NCI-H2196 treated with DMSO at 0.1 percent for 48 hours (cell line): Measurements from ENCODE around the gene TNRC18.
A peak's percentile ranks its signal among the peaks of the same experiment; 100 is the strongest.
"Not testable (repeated sequence)": the region's sequence is repeated elsewhere in the genome, so short reads cannot be mapped to it uniquely, and the experiment has no call there.

Experiments
- DNase-seq: peaks from one replicate; lab custom pipeline; 2025; ENCODE audit not compliant: unreplicated experiment; lab: John Stamatoyannopoulos, UW

TNRC18 gene, protein sequence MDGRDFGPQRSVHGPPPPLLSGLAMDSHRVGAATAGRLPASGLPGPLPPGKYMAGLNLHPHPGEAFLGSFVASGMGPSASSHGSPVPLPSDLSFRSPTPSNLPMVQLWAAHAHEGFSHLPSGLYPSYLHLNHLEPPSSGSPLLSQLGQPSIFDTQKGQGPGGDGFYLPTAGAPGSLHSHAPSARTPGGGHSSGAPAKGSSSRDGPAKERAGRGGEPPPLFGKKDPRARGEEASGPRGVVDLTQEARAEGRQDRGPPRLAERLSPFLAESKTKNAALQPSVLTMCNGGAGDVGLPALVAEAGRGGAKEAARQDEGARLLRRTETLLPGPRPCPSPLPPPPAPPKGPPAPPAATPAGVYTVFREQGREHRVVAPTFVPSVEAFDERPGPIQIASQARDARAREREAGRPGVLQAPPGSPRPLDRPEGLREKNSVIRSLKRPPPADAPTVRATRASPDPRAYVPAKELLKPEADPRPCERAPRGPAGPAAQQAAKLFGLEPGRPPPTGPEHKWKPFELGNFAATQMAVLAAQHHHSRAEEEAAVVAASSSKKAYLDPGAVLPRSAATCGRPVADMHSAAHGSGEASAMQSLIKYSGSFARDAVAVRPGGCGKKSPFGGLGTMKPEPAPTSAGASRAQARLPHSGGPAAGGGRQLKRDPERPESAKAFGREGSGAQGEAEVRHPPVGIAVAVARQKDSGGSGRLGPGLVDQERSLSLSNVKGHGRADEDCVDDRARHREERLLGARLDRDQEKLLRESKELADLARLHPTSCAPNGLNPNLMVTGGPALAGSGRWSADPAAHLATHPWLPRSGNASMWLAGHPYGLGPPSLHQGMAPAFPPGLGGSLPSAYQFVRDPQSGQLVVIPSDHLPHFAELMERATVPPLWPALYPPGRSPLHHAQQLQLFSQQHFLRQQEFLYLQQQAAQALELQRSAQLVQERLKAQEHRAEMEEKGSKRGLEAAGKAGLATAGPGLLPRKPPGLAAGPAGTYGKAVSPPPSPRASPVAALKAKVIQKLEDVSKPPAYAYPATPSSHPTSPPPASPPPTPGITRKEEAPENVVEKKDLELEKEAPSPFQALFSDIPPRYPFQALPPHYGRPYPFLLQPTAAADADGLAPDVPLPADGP (N-terminal part only)

DNA sequence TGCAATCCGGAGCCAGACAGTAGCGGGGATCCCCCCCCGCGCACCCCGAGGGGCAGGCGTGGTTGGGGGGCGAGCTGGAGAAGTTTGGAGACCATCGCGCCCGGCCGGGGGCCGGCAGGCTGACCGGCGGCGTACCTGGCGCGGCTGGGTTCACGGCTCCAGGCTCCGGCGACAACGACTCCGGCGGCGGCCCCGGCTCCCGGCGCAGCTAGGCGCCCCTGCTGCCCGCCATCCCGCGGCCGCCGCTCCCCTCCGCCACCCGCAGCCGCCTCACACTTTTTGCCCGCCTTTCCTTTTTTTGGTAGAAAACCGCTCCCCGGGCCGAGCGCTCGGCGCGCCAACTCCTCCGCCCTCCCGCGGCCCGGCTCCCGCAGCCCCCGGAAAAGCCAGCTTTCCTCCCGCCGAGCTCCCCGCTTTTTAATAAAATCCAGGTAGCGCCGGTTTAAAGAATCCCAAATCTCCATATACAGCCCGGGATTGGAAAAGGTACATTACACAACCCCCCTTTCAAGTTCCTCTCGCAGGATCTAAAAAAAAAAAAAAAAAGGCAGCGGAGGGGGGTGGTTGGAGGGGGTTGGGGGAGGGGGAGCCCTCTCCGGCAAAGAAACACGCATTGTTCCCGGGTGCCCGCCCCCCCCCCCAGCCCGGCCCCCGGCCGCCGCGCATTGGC is at the start of gene TNRC18:
Gene TNRC18, minus strand, starts transcription at position 529 of the 670 bp plus-strand sequence. CDS start 2,588 bp downstream, outside the sequence.
- DNase-seq, result no peak

DNA sequence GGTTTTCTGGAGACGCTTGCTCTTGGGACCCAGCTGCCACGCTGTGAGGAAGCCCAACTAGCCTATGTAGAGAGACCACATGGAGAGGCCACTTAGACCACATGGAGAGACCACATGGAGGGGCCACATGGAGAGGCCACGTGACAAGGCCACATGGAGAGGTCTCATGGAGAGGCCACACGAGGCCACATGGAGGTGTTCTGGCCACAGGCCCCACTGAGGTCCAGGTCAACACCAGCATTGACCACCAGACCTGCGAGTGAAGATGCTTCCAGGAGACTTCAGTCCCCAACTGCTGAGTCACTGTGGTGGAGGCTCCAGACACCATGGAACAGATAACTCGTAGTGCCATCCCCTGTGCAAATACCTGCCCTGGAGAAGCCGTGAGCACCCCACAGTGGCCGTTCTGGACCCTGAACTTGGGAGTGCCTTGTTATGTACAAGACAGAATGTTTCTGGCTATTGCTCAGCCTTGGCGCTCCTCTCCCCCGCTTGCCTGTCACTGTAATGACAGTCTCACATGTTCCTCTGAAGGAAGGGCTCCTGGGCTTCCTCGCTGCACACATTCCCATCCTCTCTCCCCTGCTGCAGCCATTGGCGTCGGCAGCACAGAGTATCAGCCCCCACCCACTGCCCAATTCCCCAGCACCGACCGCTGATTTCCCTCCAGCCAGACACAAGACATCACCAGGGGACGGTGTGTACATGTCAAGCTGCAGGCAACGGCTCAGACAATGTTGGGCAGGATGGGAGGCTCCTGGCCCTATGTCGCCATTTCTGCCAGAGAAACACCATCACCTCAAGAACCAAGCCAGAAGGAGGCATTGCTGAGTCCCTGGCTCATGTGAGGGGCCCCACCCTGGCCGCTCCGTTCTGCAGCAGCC is 49.0 kb upstream of the TNRC18 start:
- peak; percentile 96 for DNase-seq

DNA sequence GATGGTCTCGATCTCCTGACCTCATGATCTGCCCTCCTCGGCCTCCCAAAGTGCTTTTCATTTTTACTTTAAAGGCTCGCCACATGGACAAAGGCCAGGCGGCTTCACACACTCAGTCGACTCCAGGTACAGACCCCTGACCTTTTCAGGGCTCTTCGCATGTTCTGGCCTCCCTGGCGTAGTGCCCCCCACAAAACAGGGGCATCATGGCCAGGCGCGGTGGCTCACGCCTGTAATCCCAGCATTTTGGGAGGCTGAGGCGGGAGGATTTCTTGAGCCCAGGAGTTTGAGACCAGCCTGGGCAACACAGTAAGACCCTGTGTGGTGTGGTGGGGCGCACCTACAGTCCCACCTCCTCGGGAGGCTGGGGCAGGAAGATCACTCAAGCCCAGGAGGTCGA is 48.0 kb upstream of the TNRC18 start:
- not testable (repeated sequence) for DNase-seq

GRCh38 chr7:5470816-5471215 is 47.2 kb upstream of the TNRC18 start:
- no peak for DNase-seq

DNA sequence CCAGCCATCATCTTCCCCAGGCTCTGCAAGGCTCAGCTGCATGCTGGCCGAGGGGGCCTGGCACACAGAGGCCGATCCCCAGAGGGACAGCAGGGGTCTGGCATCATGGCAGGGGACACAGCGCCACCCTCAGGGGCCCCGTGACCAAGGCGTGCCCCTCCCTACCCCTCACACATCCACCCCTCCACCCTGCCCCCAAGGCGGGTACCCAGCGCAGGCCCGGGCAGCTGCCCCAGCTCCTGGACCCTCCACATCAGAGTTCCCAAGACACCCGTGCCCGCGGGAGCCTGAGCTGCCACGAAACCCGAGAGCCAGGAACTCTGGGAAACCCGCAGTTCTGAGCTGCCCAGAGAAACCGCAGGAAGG is 46.5 kb upstream of the TNRC18 start:
- no peak for DNase-seq

DNA sequence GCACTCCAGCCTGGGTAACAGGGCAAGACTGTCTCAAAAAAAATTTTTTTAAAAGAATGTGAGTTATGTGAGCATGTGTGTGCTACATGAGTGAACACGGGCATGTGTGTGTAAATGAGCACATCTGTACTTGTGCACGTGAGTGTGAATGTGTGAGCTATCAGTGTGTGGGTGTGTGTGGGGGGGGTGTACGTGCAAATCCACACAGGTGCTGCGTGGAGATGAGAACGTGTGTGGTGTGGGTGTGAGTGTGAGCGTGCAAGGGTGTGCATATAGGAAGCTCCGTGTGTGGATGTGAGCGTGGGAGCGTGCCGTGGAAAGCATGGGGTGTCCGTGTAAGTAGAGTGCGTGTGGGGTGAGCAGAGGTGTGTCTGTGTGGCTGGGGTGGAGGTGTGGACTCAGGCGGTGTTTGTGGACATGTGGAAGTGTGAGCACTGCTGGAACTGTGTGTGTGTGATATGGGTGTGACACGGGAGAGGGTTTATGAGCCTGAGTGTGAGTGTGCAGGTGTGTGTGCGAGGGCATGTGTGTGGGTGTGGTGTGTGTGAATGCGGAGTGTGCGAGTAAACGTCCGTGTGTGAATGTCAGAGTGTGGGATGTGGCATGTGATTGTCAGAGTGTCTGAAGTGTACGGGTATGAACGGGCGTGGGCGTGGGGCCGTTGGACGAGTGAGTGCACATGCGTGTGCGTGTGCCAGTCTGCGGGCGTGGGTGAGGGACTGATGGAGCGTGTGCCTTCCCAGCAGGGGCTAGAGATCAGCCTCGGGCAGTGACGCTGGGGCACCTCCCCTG is 45.9 kb upstream of the TNRC18 start:
- DNase-seq, result no peak

GRCh38 chr7:5467645-5468044 is 44.0 kb upstream of the TNRC18 start:
- no peak for DNase-seq

- no peak for DNase-seq
Measured at GRCh38 chr7:5466551-5466950, 42.9 kb upstream of the TNRC18 start.

DNA sequence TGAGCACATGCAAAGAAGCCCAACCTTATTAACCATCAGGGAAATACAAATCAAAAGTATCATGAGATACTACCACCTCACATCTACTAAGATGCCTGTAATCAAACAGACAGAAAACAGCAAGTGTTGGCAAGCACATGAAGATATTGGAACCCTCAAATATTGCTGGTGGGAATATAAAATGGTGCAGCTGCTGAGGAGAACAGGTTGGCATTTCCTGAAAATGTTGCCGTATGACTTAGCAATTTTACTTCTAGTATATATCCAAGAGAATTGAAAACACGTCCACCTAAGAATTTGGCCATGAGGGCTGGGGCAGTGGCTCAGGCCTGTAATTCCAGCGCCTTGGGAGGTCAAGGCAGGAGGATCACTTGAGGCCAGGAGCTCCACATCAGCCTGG is 39.4 kb upstream of the TNRC18 start:
- DNase-seq, result no peak

DNA sequence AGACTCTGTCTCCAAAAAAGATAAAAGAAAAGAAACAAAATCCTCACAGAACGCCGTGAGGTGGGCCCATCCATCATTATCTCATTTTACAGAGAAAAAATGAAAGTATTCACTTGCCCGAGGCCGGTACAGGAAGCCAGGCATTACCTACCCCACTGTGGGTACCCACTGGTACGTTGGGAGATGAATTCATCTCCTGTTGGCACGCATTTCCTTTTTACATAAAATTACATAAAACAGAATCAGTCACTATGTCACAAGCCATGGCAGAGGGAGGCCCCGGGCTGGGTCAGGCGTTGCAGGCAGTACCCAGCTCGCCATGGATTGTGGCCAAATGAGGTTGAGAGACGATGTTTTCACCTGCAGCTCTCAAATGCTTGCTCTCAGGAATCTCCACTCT is 38.6 kb upstream of the TNRC18 start:
- DNase-seq, result no peak

- DNase-seq, result no peak
Measured at GRCh38 chr7:5458921-5459480, 35.4 kb upstream of the TNRC18 start.

DNA sequence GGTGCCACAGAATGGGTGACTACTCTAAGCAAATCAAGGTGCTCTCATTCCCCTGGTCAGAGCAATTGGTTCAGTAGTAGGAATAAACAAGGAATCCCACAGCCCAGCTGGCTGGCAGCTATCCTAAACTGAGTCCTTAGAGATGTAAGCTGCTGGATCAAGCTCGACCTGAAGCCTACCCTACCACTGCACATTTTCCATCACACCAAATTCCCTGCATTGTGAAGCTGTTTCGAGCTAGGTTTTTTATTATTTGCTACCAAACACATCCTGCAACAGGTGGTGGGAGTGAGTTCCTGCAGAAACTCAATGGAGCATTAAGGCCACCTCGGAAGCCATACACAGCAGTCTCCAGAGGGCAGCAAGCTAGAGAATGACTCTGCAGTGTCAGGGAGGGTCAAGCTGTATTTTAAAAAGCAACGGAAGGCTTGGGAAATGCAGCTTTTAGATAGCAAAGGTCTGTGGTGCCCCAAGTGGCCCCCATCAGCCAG is 33.7 kb upstream of the TNRC18 start:
- no peak for DNase-seq

DNA sequence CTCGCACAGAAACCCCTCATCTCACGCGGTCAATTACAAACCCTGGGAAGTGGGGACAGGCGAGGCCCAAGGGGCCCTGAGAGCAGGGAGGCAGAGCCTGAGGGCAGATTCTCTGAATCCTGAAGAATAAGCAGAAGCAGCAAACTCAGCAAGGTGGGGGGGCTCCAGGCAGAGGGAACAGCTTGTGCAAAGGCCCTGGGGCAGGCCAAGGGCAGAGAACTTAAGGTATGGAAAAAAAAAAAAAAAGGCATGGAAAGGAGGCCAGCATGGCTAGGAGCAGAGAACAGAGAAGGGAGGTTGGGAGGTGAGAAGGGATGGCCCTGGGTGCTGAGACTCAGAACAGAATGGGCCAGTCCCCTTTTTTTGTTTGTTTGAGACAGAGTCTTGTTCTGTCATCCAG is 32.8 kb upstream of the TNRC18 start:
- no peak for DNase-seq

DNA sequence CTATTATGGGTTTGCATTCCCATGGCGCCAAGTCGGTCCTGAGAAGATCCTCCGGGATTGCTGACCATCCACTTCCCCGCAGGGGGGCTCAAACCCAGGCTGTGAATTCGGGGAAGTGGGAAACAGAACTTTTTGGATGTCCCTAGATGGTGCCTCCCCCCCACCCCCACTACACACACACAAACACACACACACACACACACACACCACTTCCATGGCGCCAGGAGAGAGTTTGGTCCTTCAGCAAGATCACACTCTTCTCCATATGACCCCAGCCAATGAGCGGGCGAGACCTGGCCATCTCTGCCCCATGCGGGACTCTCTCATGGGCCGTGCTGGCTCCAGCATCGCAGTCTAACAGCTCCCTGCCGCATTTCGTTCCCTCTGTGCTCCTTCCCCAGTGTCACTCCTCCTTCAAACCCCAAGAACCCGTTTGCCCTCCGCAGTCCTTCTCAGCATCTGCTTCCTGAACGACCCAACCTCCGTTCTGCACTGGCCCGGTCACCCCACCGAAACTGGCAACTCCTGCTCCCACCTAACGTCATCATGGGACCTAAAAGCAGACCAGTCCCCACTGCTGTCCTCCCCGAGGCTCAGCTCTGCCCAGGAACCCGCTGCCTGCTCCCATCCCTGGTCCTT is 32.1 kb upstream of the TNRC18 start:
- DNase-seq, result no peak

DNA sequence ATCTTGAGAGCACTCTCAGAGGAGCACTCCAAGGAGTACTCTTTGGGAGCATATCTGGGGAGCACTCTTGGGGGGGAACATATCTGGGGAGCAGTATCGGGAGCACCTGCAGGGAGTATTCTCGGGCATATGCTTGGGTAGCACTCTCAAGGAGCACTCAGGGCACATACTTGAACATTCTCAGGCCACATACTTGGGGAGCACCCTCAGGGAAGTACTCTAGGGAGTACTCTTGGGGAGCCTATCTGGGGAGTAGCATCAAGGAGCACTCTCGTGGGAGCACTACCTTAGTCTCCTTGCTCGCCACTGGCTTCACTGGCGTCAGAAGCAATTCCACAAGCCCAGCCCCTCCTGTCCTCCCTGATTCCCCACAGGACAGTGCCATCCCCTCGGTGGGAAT is 31.5 kb upstream of the TNRC18 start:
- no peak for DNase-seq

- DNase-seq, result no peak
Measured at GRCh38 chr7:5454485-5454884, 30.9 kb upstream of the TNRC18 start.

- DNase-seq, result no peak
Measured at GRCh38 chr7:5453566-5454075, 30.0 kb upstream of the TNRC18 start.

GRCh38 chr7:5452937-5453540 is 29.4 kb upstream of the TNRC18 start:
- no peak for DNase-seq
